Karpas-422 (cell line): Measurements from ENCODE around the gene TOR1A. TPM values are rescaled to one million over a fixed set of nuclear protein-coding genes. Genes with fewer than 3 reads are reported as not detected.

ENCODE experiments used
- DNase-seq: peaks from one replicate; pipeline ENCODE4 v3.0.0-alpha.2; 2015
- H2AFZ ChIP-seq: fragments of 200-600 bp; sonication (generic); 2 replicates; pipeline ENCODE4 v1.6.1; 2014; ENCODE audit warnings: antibody characterized with exemption, low read length, mixed read lengths
- H3K27ac ChIP-seq: fragments of 200-600 bp; sonication (generic); 2 replicates; pipeline ENCODE4 v1.5.1; 2014; ENCODE audit warnings: mild to moderate bottlenecking, low read length, moderate library complexity
- H3K27me3 ChIP-seq: fragments of 200-600 bp; sonication (generic); 2 replicates; pipeline ENCODE4 v1.6.1; 2014; ENCODE audit warnings: low read length, mixed read lengths
- H3K36me3 ChIP-seq: fragments of 200-600 bp; sonication (generic); 2 replicates; pipeline ENCODE4 v1.6.1; 2014; ENCODE audit warnings: low read length, mixed read lengths; ENCODE audit not compliant: insufficient read depth
- H3K4me1 ChIP-seq: fragments of 200-600 bp; sonication (generic); 2 replicates; pipeline ENCODE4 v1.6.1; 2014; ENCODE audit warnings: mild to moderate bottlenecking, low read length, mixed read lengths
- H3K4me2 ChIP-seq: fragments of 200-600 bp; sonication (generic); 2 replicates; pipeline ENCODE4 v1.6.1; 2014; ENCODE audit warnings: low read length, low read depth, mild to moderate bottlenecking; ENCODE audit not compliant: poor library complexity, severe bottlenecking
- H3K4me3 ChIP-seq: fragments of 200-600 bp; sonication (generic); 2 replicates; pipeline ENCODE4 v1.5.1; 2014; ENCODE audit warnings: mild to moderate bottlenecking, antibody characterized with exemption, low read length, mixed read lengths
- H3K79me2 ChIP-seq: fragments of 200-600 bp; sonication (generic); 2 replicates; pipeline ENCODE4 v1.6.1; 2014; ENCODE audit warnings: mild to moderate bottlenecking, low read length, mixed read lengths
- H3K9ac ChIP-seq: fragments of 200-600 bp; sonication (generic); 2 replicates; pipeline ENCODE4 v1.6.0; 2014; ENCODE audit warnings: low read length
- H3K9me2 ChIP-seq: fragments of 200-600 bp; sonication (generic), shearing (Covaris generic); replicated peaks from 2 replicates; pipeline ENCODE4 v1.6.0; 2014; ENCODE audit warnings: mild to moderate bottlenecking, low read length, moderate library complexity; ENCODE audit not compliant: insufficient read depth
- H3K9me3 ChIP-seq: fragments of 300-700, 200-600 bp; sonication (generic); 2 replicates; pipeline ENCODE4 v1.6.1; 2014; ENCODE audit warnings: low read length, mixed read lengths
- H4K20me1 ChIP-seq: fragments of 200-600 bp; sonication (generic); 2 replicates; pipeline ENCODE4 v1.6.1; 2014; ENCODE audit warnings: mild to moderate bottlenecking, antibody characterized with exemption, low read length, low read depth; ENCODE audit not compliant: insufficient read depth
- total RNA-seq: library from RNA; depleted of rRNA; stranded (reverse); fragments of >200 nt; shearing (Covaris generic); gene quantifications from 2 replicates; pipeline ENCODE4 v1.2.3, GENCODE V29; 2014; ENCODE audit warnings: low replicate concordance

TOR1A gene
- total RNA-seq, 1 experiment from 2014 or later: 53.1 TPM

- no peaks in the 10 kb centered on the region for H3K4me1 ChIP-seq
- H3K4me2 ChIP-seq: no peak overlapping the region
- H3K9me2 ChIP-seq: no peaks in the 10 kb centered on the region
- no peak for DNase-seq
- no peak overlapping the region for H3K4me3 ChIP-seq
- no peak overlapping the region for H3K9ac ChIP-seq
- H3K9me3 ChIP-seq: no peaks in the 10 kb centered on the region
- no peaks in the 10 kb centered on the region for H4K20me1 ChIP-seq
- no peak overlapping the region for H2AFZ ChIP-seq
- H3K36me3 ChIP-seq: peaks cover under 1% of the 10 kb centered on the region; the same call in 1 of the 2 replicates
- no peaks in the 10 kb centered on the region for H3K27me3 ChIP-seq
- no peak overlapping the region for H3K27ac ChIP-seq
- H3K79me2 ChIP-seq: no peaks in the 10 kb centered on the region
These were observed 33.3 kb upstream of the TOR1A start for GRCh38 chr9:129857207-129857606.

- H3K79me2 ChIP-seq: no peaks in the 10 kb centered on the region
- no peak overlapping the region for H3K4me3 ChIP-seq
- H3K36me3 ChIP-seq: peaks cover 5% of the 10 kb centered on the region; the same call in 1 of the 2 replicates
These were observed 30.7 kb upstream of the TOR1A start for GRCh38 chr9:129854588-129855110.

GRCh38 chr9:129853614-129854013 lies 29.7 kb upstream of the TOR1A start:
- no peaks in the 10 kb centered on the region for H3K79me2 ChIP-seq
- no peak overlapping the region for H3K27ac ChIP-seq
- H3K36me3 ChIP-seq: peaks cover 5% of the 10 kb centered on the region; the same call in 1 of the 2 replicates
- DNase-seq: no peak
- H2AFZ ChIP-seq: no peak overlapping the region
- H3K9me3 ChIP-seq: no peaks in the 10 kb centered on the region
- no peaks in the 10 kb centered on the region for H3K4me1 ChIP-seq
- no peaks in the 10 kb centered on the region for H4K20me1 ChIP-seq
- H3K4me3 ChIP-seq: no peak overlapping the region
- H3K9ac ChIP-seq: no peak overlapping the region
- no peak overlapping the region for H3K4me2 ChIP-seq
- no peaks in the 10 kb centered on the region for H3K9me2 ChIP-seq
- H3K27me3 ChIP-seq: no peaks in the 10 kb centered on the region

More at GRCh38 chr9:129854588-129855110, 30.7 kb upstream of the TOR1A start:
- Histone ChIP-seq H3K27ac (no peak overlapping the region), H2AFZ (no peak overlapping the region), H3K9ac (no peak overlapping the region), H3K4me1 (no peaks in the 10 kb centered on the region), H3K4me2 (no peak overlapping the region), H3K9me2 (no peaks in the 10 kb centered on the region), H3K9me3 (no peaks in the 10 kb centered on the region), H3K27me3 (no peaks in the 10 kb centered on the region), H4K20me1 (no peaks in the 10 kb centered on the region)
- DNase-seq: no peak

- Histone ChIP-seq H3K79me2 (no peaks in the 10 kb centered on the region), H3K27me3 (no peaks in the 10 kb centered on the region), H4K20me1 (no peaks in the 10 kb centered on the region), H3K4me2 (no peak overlapping the region), H3K4me1 (no peaks in the 10 kb centered on the region), H3K9me2 (no peaks in the 10 kb centered on the region), H3K27ac (no peak overlapping the region), H3K4me3 (no peak overlapping the region), H3K9me3 (no peaks in the 10 kb centered on the region), H3K9ac (no peak overlapping the region), H3K36me3 (0 out of 2 replicates have a peak, but pooled peaks cover 5% of the 10 kb centered on the region), H2AFZ (no peak overlapping the region)
- DNase-seq: no peak
These were observed 28.6 kb upstream of the TOR1A start for GRCh38 chr9:129852579-129852978.

GRCh38 chr9:129851821-129852220 lies 27.9 kb upstream of the TOR1A start:
- H3K4me3 ChIP-seq: no peak overlapping the region
- no peaks in the 10 kb centered on the region for H3K27me3 ChIP-seq
- no peak overlapping the region for H3K9ac ChIP-seq
- DNase-seq: no peak
- H3K4me1 ChIP-seq: no peaks in the 10 kb centered on the region
- peaks cover 3% of the 10 kb centered on the region; the same call in 1 of the 2 replicates for H3K79me2 ChIP-seq
- no peak overlapping the region for H2AFZ ChIP-seq
- no peak overlapping the region for H3K4me2 ChIP-seq
- no peak overlapping the region for H3K27ac ChIP-seq
- no peaks in the 10 kb centered on the region for H3K9me2 ChIP-seq
- no peaks in the 10 kb centered on the region for H3K9me3 ChIP-seq
- H4K20me1 ChIP-seq: no peaks in the 10 kb centered on the region
- H3K36me3 ChIP-seq: 0 out of 2 replicates have a peak, but pooled peaks cover 5% of the 10 kb centered on the region

- Histone ChIP-seq H3K9me3 (no peaks in the 10 kb centered on the region), H3K9me2 (no peaks in the 10 kb centered on the region), H3K79me2 (peaks cover 3% of the 10 kb centered on the region; the same call in 1 of the 2 replicates), H3K4me3 (no peak overlapping the region), H2AFZ (no peak overlapping the region), H4K20me1 (no peaks in the 10 kb centered on the region), H3K9ac (no peak overlapping the region), H3K27me3 (no peaks in the 10 kb centered on the region), H3K4me1 (no peaks in the 10 kb centered on the region), H3K27ac (no peak overlapping the region), H3K36me3 (0 out of 2 replicates have a peak, but pooled peaks cover 5% of the 10 kb centered on the region), H3K4me2 (no peak overlapping the region)
- DNase-seq: no peak
These were observed 27.1 kb upstream of the TOR1A start for GRCh38 chr9:129850821-129851550.

GRCh38 chr9:129849901-129850300 lies 26.0 kb upstream of the TOR1A start:
- Histone ChIP-seq H3K36me3 (0 out of 2 replicates have a peak, but pooled peaks cover 5% of the 10 kb centered on the region), H3K9me2 (no peaks in the 10 kb centered on the region), H2AFZ (no peak overlapping the region), H3K79me2 (peaks cover 6% of the 10 kb centered on the region; the same call in 1 of the 2 replicates), H3K27me3 (no peaks in the 10 kb centered on the region), H4K20me1 (no peaks in the 10 kb centered on the region), H3K9me3 (no peaks in the 10 kb centered on the region), H3K4me2 (no peak overlapping the region), H3K27ac (no peak overlapping the region), H3K4me3 (no peak overlapping the region), H3K4me1 (no peaks in the 10 kb centered on the region), H3K9ac (no peak overlapping the region)
- DNase-seq: no peak

- H3K4me2 ChIP-seq: no peak overlapping the region
- no peak overlapping the region for H3K4me3 ChIP-seq
- DNase-seq: no peak
- H4K20me1 ChIP-seq: no peaks in the 10 kb centered on the region
- peaks cover 5% of the 10 kb centered on the region for H3K4me1 ChIP-seq
- H2AFZ ChIP-seq: no peak overlapping the region
- 0 out of 2 replicates have a peak, but pooled peaks cover 5% of the 10 kb centered on the region for H3K36me3 ChIP-seq
- no peaks in the 10 kb centered on the region for H3K9me3 ChIP-seq
- H3K9me2 ChIP-seq: no peaks in the 10 kb centered on the region
- peaks cover 7% of the 10 kb centered on the region; the same call in 1 of the 2 replicates for H3K79me2 ChIP-seq
- H3K9ac ChIP-seq: no peak overlapping the region
- no peaks in the 10 kb centered on the region for H3K27me3 ChIP-seq
- no peak overlapping the region for H3K27ac ChIP-seq
These were observed 24.9 kb upstream of the TOR1A start for GRCh38 chr9:129848712-129849441.
